NCI-H1092 treated with DMSO at 0.1 percent for 48 hours (cell line): ENCODE data around the gene PCDHB11.
"Not testable (repeated sequence)": the region's sequence is repeated elsewhere in the genome, so short reads cannot be mapped to it uniquely, and the experiment has no call there.

ENCODE experiments used
- DNase-seq: peaks from one replicate; lab custom pipeline; 2025; lab: John Stamatoyannopoulos, UW

Gene PCDHB11

GRCh38 chr5:141241496-141241895, 42.1 kb downstream of the PCDHB11 start:
- no peak for DNase-seq

DNA sequence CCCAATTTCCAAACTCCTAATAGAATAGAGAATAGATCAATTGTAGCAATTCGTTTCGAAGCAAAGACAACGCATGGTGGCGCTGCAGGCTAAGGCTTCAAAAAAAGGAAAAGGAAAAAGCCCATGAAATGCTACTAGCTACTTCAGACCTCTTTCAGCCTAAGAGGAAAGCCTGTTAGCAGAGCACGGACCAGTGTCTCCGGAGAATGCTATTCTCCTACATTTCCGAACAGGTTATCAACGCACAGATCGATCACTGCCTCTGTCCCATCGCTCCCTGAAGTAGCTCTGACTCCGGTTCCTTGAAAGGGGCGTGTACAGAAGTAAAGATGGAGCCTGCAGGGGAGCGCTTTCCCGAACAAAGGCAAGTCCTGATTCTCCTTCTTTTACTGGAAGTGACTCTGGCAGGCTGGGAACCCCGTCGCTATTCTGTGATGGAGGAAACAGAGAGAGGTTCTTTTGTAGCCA, 45.9 kb downstream of the PCDHB11 start, which contains the start of gene PCDHB15:
Gene PCDHB15 (plus strand): TSS at position 146 of the 468 bp plus-strand sequence. CDS start 184 bp downstream, at position 330.
- DNase-seq, result no peak

DNA sequence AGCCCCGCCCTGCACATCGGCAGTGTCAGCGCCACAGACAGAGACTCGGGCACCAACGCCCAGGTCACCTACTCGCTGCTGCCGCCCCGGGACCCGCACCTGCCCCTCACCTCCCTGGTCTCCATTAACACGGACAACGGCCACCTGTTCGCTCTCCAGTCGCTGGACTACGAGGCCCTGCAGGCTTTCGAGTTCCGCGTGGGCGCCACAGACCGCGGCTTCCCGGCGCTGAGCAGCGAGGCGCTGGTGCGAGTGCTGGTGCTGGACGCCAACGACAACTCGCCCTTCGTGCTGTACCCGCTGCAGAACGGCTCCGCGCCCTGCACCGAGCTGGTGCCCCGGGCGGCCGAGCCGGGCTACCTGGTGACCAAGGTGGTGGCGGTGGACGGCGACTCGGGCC, 47.5 kb downstream of the PCDHB11 start:
- not testable (repeated sequence) for DNase-seq

- DNase-seq, result not testable (repeated sequence)
These were observed 48.0 kb downstream of the PCDHB11 start for GRCh38 chr5:141247434-141247833.

DNA sequence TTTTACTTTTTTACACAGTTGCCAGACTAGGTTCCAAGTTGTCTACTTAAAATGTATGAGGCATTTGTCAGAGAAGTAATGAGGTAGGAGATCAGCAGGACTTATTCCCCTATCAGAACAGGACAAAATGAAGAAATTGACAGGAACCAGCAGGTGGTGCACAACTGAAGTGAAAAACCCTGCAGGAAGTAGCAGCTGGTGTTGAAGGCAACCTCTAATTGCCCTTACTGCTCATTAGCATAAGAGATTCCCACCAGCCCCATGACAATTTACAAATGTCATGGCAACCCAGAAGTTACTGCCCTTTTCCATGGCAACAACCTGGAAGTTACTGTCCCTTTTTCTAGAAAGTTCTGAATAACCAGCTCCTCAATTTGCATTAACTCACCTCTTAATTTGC, 51.1 kb downstream of the PCDHB11 start:
- DNase-seq, result no peak
